Loucy (cell line): ENCODE measurements around the gene MOB1B.

ENCODE experiments used
- H2AFZ ChIP-seq: fragments of 200-600 bp; sonication (generic); 2 replicates; pipeline ENCODE4 v1.6.0; 2016; ENCODE audit warnings: antibody characterized with exemption, mild to moderate bottlenecking, low read length, moderate library complexity
- H3F3A ChIP-seq: fragments of 200-600 bp; 2 replicates; pipeline ENCODE4 v1.6.0; 2016; ENCODE audit warnings: antibody characterized with exemption, low read depth, mild to moderate bottlenecking
- H3K27me3 ChIP-seq: fragments of 200-600 bp; sonication (generic); 2 replicates; pipeline ENCODE4 v1.6.1; 2014; ENCODE audit warnings: low read length, mild to moderate bottlenecking; ENCODE audit not compliant: insufficient read depth, poor library complexity, severe bottlenecking
- H3K36me3 ChIP-seq: fragments of 200-600 bp; sonication (generic); 2 replicates; pipeline ENCODE4 v1.6.1; 2016; ENCODE audit warnings: low read length; ENCODE audit not compliant: insufficient read depth
- H3K4me1 ChIP-seq: fragments of 200-600 bp; sonication (generic); 2 replicates; pipeline ENCODE4 v1.5.1; 2014; ENCODE audit warnings: low read length, mild to moderate bottlenecking; ENCODE audit not compliant: insufficient read depth, poor library complexity, severe bottlenecking
- H3K4me2 ChIP-seq: fragments of 200-600 bp; sonication (generic); 2 replicates; pipeline ENCODE4 v1.6.0; 2014; ENCODE audit warnings: antibody characterized with exemption, low read length, low read depth, mild to moderate bottlenecking; ENCODE audit not compliant: poor library complexity, severe bottlenecking
- H3K4me3 ChIP-seq: fragments of 200-600 bp; sonication (generic); 2 replicates; pipeline ENCODE4 v1.5.1; 2014; ENCODE audit warnings: low read length, mild to moderate bottlenecking, mixed read lengths; ENCODE audit not compliant: poor library complexity, severe bottlenecking
- H3K79me2 ChIP-seq: fragments of 200-600 bp; sonication (generic); 2 replicates; pipeline ENCODE4 v1.6.1; 2014; ENCODE audit warnings: low read length; ENCODE audit not compliant: insufficient read depth
- H3K9ac ChIP-seq: fragments of 200-600 bp; sonication (generic); 2 replicates; pipeline ENCODE4 v1.6.0; 2014; ENCODE audit warnings: mild to moderate bottlenecking, low read depth, low read length, moderate library complexity; ENCODE audit not compliant: poor library complexity, severe bottlenecking
- H3K9me2 ChIP-seq: fragments of 200-600 bp; sonication (generic); replicated peaks from 2 replicates; pipeline ENCODE4 v1.6.1; 2016; ENCODE audit warnings: low read depth, low read length, mixed read lengths
- H3K9me3 ChIP-seq: fragments of 200-600 bp; sonication (generic); 2 replicates; pipeline ENCODE4 v1.6.1; 2014; ENCODE audit warnings: mild to moderate bottlenecking, antibody characterized with exemption, low read length, low read depth; ENCODE audit not compliant: insufficient read depth
- H4K20me1 ChIP-seq: fragments of 200-600 bp; sonication (generic); 2 replicates; pipeline ENCODE4 v1.6.0; 2014; ENCODE audit warnings: antibody characterized with exemption, low read length, mild to moderate bottlenecking; ENCODE audit not compliant: insufficient read depth, poor library complexity, severe bottlenecking
- EZH2phosphoT487 ChIP-seq: fragments of 200-600 bp; IDR thresholded peaks from 2 replicates; pipeline ENCODE4 v1.6.1; 2018; ENCODE audit warnings: antibody characterized with exemption, mild to moderate bottlenecking, moderate library complexity, borderline replicate concordance
- TF ChIP-seq, protein P1 (sequence below): fragments of 200-600 bp; sonication (generic); conservative IDR thresholded peaks from 2 replicates; pipeline ENCODE4 v1.5.1; 2014; ENCODE audit warnings: mild to moderate bottlenecking, antibody characterized with exemption, low read length

Gene MOB1B

GRCh38 chr4:70935038-70935695 lies 33.0 kb downstream of the MOB1B start:
- Histone ChIP-seq H3K79me2 (peaks cover 78% of the 10 kb centered on the region), H3K27me3 (no peaks in the 10 kb centered on the region), H3K9me2 (no peaks in the 10 kb centered on the region), H3K9ac (no peak overlapping the region), H3K4me1 (peaks cover 6% of the 10 kb centered on the region), H4K20me1 (peaks cover 7% of the 10 kb centered on the region), H3K36me3 (peaks cover 3% of the 10 kb centered on the region; the same call in 1 of the 2 replicates), H3K9me3 (0 out of 2 replicates have a peak, but pooled peaks cover 3% of the 10 kb centered on the region), H3K4me3 (no peak overlapping the region), H3F3A (no peaks in the 10 kb centered on the region), H2AFZ (no peak overlapping the region), H3K4me2 (no peak overlapping the region)
- no peak for TF ChIP-seq EZH2phosphoT487
- TF ChIP-seq, protein P1, sequence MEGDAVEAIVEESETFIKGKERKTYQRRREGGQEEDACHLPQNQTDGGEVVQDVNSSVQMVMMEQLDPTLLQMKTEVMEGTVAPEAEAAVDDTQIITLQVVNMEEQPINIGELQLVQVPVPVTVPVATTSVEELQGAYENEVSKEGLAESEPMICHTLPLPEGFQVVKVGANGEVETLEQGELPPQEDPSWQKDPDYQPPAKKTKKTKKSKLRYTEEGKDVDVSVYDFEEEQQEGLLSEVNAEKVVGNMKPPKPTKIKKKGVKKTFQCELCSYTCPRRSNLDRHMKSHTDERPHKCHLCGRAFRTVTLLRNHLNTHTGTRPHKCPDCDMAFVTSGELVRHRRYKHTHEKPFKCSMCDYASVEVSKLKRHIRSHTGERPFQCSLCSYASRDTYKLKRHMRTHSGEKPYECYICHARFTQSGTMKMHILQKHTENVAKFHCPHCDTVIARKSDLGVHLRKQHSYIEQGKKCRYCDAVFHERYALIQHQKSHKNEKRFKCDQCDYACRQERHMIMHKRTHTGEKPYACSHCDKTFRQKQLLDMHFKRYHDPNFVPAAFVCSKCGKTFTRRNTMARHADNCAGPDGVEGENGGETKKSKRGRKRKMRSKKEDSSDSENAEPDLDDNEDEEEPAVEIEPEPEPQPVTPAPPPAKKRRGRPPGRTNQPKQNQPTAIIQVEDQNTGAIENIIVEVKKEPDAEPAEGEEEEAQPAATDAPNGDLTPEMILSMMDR: no peak

GRCh38 chr4:70936200-70936787 lies 34.1 kb downstream of the MOB1B start:
- H3K9ac ChIP-seq: no peak overlapping the region
- no peak overlapping the region for H2AFZ ChIP-seq
- peaks cover 6% of the 10 kb centered on the region for H3K4me1 ChIP-seq
- no peaks in the 10 kb centered on the region for H3K9me2 ChIP-seq
- TF ChIP-seq EZH2phosphoT487: no peak
- TF ChIP-seq, protein P1: no peak
- H4K20me1 ChIP-seq: peaks cover 7% of the 10 kb centered on the region
- H3K36me3 ChIP-seq: no peaks in the 10 kb centered on the region
- no peaks in the 10 kb centered on the region for H3F3A ChIP-seq
- H3K27me3 ChIP-seq: no peaks in the 10 kb centered on the region
- H3K4me3 ChIP-seq: no peak overlapping the region
- peak overlapping the region; percentile 22 for H3K4me2 ChIP-seq
- H3K9me3 ChIP-seq: 0 out of 2 replicates have a peak, but pooled peaks cover 3% of the 10 kb centered on the region
- H3K79me2 ChIP-seq: peaks cover 74% of the 10 kb centered on the region

DNA sequence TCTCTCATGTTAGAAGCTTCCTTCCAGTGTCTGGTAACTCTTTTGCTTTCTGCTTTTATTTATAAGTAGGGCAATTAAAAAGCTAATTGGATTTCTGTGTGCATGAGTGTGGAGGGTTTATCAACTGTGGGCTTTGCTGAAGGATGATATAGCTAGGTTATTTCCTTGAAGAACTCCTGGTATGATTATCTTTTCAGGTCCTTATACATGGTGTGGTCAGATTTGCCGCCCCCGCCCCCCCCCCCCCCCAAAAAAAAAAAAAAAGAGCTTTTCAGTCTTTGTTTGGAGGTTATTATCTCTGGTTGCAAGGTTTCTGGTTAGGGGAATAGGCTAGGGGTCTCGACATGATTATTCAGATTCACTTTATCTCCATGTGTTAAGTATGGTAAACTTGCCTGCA lies 35.9 kb downstream of the MOB1B start:
- peaks cover 66% of the 10 kb centered on the region for H3K79me2 ChIP-seq
- H3K9me2 ChIP-seq: no peaks in the 10 kb centered on the region
- peaks cover 7% of the 10 kb centered on the region for H4K20me1 ChIP-seq
- TF ChIP-seq, protein P1: no peak
- TF ChIP-seq EZH2phosphoT487: no peak
- H2AFZ ChIP-seq: no peak overlapping the region
- no peaks in the 10 kb centered on the region for H3F3A ChIP-seq
- H3K9ac ChIP-seq: no peak overlapping the region
- 0 out of 2 replicates have a peak, but pooled peaks cover under 1% of the 10 kb centered on the region for H3K9me3 ChIP-seq
- H3K36me3 ChIP-seq: no peaks in the 10 kb centered on the region
- H3K27me3 ChIP-seq: no peaks in the 10 kb centered on the region
- H3K4me2 ChIP-seq: no peak overlapping the region
- H3K4me3 ChIP-seq: no peak overlapping the region
- H3K4me1 ChIP-seq: peaks cover 6% of the 10 kb centered on the region
